Measurements from ENCODE around the gene TMEM135.
"Not testable (repeated sequence)": the region's sequence is repeated elsewhere in the genome, so short reads cannot be mapped to it uniquely, and the experiment has no call there.

The TMEM135 gene

DNA sequence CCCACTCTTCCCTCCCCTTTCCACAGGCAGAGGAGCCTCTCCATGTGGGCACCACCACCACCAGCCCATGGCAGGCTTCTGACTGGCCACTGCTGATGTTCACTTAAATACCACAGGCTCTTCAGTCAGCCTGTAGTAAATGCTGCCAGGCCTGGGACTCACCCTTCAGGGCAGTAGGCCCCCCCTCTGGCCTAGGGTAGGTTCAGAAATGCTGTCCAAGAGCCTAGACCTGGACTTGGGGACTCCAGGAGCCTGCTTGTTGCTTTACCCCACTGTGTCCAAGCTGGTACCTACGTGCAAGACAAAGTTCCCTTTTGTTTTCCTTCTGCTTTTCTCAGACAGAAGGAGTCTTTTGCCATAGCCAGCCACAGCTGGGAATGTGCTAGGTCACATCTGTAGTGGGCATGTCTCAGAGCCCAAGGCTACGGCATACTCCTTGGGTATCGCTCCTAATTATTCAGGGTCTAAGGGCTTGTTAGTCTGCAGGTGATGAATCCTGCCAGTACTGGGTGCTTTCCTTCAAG lies 38.6 kb downstream of the TMEM135 start:
- in situ Hi-C loops (cut with HindIII; ENCODE audit: low sequenced_read_pairs) = no loop called here

DNA sequence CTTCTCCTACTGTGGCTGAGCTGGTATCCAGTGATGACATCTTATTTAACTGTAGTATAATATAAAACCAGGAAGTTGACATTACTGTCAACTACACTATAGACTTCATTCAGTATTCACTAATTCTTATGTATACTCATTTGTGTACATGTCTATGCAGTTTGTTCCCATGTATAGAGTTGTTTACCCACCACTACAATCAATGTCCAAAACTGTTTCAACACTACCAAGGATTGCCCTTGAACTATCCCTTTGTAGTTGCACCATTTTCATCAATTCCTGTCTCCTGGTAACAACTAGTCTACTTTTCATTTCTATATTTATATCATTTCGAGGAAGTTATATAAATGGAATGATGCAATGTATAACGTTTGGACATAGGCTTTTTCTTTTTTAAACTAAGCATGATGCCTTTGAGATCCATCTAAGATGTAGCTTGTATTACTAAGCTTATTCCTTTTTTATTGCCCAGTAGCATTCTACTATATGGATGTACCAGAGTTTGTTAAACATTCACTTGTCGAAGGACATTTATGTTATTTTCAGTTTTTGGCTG lies 39.2 kb downstream of the TMEM135 start:
- in situ Hi-C loops (cut with HindIII; ENCODE audit: low sequenced_read_pairs) = no loop called here

DNA sequence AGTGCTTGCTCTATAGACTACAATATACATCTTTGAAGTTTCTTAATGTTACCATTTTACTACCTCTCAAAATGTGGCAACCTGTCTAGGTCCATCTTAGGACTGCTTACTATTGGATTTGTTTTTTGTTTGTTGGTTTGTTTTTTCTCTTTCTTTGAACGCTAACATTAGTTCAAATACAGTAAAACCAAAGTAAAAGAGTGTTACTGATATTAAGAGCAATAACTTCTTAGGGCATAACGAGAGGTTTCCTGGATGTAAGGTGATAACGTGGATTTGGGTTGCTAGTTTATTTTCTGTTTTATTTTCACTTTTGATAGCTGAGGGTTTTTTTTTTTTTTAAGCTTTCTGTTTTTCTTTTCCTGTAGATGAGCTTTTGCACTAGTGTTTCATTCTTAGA lies 43.6 kb downstream of the TMEM135 start:
- in situ Hi-C loops (cut with HindIII; ENCODE audit: low sequenced_read_pairs) = no loop called here

DNA sequence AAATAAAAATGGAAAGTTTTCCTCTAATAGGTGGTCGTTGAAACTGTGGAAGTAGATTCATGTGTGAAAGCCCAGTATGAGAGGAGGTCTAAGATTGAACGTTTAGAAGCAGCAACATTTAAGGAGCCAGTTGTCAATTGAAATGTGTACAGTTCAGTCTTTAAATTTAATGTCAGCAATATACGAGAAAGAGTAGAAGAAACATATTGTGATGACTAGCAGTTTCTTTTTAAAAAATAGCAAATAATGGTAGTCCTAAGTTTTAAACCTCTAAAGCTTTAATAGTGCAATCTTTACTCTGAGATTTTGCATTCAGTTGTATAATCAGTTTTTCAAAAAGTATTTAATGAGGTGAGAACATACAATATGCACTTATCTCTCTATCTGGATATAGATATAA lies 44.9 kb downstream of the TMEM135 start:
- in situ Hi-C loops (cut with HindIII; ENCODE audit: low sequenced_read_pairs) = no loop called here

DNA sequence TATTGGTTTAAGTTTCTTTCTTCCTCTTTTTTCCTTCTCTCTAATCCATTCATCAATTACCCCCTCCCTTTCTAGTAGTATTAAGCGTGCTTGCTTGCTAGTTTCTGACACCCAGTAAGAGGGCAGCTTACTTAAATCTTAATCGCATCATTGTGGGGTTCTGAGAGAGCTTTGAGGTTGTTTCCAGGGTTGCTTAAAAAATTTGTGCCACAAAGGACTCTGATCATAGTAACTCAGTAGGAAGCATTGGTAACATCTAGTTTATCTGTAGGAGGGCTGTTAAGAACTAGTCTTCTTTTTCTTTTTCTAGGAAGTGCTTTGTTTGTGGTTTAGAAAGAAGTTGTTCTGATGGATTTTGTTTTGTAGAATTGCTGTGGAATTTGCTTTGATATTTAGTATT lies 45.3 kb downstream of the TMEM135 start:
- in situ Hi-C loops (cut with HindIII; ENCODE audit: low sequenced_read_pairs) = no loop called here

DNA sequence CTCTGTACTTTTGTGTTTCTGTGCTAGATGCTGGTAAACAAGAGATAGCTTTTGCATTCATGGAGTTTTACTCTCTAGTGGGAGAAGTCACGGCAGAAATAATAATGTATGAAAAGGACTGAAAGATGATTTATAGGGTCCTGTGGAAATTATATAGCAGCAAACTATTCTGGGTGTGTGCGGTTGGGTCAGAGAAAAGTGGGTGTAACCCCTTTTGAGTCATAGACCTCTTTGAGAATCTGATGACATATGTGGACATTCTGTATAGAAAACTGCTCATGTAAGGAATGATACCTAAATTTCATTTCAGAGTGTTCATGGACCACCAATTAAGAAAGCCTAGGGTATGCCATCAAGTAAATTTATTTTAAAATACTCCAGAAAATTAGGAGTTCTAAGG lies 54.4 kb downstream of the TMEM135 start:
- in situ Hi-C loops (cut with HindIII; ENCODE audit: low sequenced_read_pairs) = no loop called here

DNA sequence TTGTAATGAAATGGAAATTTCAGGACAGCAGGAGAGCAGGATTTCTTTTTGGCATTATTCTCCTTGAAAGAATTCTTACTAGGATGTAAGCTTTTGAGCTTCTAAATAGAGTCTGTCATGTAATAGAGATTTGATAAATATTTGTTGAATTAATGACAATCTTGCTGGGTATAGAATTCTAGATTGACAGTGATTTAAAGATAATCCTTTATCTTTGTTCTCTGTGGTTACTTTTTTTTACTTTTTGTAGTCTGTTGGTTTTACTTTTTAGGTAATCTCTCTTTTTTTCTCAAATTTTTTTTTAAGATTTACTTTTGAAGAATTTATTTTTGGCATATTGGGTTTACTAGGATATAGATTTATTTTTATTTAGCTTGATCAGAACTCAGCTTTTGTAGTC lies 54.8 kb downstream of the TMEM135 start:
- in situ Hi-C loops (cut with HindIII; ENCODE audit: low sequenced_read_pairs) = no loop called here

DNA sequence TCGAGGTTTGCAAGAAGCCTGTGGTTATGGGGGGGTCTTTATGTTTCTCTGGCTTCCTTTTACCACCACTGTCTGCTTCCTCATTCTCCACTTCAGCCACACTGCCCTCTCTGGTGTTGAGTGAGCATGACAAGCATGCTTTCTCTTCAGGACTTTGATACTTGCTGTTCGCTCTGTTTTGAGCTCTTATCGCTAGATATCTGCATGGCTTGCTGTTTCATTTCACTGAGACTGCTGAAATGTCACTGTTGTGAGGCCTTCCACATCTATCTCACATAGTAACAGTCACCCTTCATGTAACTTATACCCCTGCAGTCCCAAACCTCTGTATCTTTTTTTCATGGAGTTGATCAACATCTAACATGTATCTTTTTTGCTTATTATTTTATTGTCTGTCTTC lies 59.8 kb downstream of the TMEM135 start:
- in situ Hi-C loops (cut with HindIII; ENCODE audit: low sequenced_read_pairs) = no loop called here

DNA sequence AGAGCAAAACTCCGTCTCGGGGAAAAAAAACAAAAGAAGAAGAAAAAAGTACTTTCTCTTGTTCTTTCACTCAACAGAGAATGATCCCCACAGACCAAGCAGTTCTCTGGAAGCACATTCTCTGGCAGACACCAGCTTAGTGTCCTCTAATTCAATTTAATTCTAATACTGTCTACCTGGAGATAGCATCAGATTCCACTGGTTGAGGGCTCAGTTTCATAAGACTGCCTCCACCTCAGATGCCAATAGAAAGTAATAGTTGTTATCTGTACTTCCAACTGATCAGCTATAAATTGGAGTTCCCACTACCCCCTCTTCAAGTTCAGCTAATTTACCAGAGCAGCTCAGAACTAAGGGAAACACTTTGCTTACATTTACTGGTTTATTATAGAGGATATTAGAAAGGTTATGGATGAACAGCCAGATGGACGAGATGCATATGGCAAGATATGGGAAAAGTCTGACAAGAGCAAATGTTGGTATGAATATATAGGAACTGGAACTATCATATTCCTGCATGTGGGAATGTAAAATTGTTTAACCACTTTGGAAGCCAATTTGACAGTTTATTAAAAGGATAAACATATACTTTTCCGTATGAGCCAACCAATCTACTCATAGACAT lies 64.3 kb downstream of the TMEM135 start:
- in situ Hi-C loops (cut with HindIII; ENCODE audit: low sequenced_read_pairs) = no loop called here

DNA sequence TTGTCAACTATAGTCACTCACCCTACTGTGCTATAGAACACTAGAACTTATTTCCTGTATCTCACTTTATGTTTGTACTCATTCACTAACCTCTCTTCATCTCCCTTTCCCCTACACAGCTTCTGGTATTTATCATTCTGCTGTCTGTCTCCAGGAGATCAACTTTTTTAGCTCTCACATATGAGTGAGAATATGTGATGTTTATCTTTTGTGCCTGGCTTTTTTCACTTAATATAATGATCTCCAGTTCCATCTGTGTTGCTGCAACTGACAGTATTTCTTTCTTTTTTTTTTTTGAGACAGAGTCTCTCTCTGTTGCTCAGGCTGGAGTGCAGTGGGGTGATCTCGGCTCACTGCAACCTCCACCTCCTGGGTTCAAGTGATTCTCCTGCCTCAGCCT lies 68.1 kb downstream of the TMEM135 start:
- in situ Hi-C loops (cut with HindIII; ENCODE audit: low sequenced_read_pairs) = not testable (repeated sequence)

DNA sequence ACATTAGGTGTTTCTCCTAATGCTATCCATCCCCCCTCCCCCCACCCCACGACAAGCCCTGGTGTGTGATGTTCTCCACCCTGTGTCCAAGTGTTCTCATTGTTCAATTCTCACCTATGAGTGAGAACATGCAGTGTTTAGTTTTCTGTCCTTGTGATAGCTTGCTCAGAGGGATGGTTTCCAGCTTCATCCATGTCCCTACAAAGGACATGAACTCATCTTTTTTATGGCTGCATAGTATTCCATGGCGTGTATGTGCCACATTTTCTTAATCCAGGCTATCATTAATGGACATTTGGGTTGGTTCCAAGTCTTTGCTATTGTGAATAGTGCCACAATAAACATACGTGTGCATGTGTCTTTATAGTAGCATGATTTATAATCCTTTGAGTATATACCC lies 69.6 kb downstream of the TMEM135 start:
- in situ Hi-C loops (cut with HindIII; ENCODE audit: low sequenced_read_pairs) = not testable (repeated sequence)

DNA sequence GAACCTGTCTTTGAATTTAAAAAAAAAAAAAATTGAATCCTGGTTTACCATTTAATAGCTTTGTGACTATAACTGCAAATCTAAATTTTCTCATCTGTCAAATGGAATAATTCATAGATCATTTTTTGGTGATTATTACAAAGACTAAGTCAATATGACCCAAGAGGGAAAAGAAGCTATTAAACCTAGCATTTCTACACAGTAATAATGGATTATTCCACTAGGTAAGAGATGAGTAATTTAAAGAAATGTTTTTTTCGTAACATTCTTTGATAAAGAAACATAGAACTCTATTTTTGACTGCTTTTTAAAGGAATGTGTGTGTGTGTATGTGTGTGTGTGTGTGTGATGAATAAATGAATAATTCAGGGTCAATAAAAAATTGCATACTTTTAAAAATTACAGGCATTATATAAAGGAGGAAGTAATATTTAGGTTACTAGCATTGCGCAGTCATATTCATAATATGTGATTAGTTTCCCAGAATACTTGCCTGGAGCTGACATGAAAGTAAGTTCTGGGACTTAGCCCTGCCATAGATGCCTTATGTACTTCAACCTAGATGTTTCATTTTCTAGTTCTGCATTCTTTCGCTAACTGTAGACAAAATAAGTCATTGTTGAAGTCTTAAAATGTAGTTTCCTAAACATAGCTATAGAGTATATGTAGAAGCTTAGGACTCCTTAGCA lies 72.9 kb downstream of the TMEM135 start:
- in situ Hi-C loops (cut with HindIII; ENCODE audit: low sequenced_read_pairs) = no loop called here

DNA sequence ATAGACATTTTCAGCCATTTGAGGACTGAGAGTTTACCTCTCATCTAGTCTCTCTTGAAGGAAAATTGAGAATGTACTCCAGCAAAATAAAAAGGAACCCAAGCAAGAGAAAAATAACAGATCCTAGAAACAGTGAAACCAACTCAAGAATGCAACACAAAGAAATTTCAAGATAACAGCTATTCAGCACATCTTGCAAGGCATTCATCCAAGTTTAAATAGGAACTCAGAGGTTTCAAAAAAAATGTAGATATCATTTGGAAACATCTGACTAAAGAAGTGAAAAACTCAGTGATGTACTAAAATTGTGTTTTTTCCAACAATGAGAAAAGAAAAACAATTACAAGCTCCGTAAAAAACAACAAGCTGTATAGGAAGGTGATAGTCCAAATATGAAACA lies 76.4 kb downstream of the TMEM135 start:
- in situ Hi-C loops (cut with HindIII; ENCODE audit: low sequenced_read_pairs) = no loop called here

DNA sequence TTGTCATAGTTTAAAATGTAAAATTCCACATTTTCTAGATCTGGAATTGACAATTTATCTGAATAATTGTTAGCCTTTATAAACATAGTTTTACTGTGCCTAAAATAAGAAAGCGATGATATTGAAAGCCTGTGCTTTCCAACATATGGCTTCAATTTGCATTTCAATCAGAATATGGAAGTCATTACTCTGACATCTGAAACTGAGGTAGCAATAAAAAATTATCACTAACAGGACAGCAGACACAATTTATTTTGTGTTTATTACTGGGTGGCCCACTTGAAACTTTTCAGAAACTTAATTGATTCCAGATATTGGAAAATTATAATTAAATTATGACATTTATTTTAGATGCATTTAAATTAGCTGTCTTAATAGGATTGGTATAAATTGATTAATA lies 78.5 kb downstream of the TMEM135 start:
- in situ Hi-C loops (cut with HindIII; ENCODE audit: low sequenced_read_pairs) = no loop called here

DNA sequence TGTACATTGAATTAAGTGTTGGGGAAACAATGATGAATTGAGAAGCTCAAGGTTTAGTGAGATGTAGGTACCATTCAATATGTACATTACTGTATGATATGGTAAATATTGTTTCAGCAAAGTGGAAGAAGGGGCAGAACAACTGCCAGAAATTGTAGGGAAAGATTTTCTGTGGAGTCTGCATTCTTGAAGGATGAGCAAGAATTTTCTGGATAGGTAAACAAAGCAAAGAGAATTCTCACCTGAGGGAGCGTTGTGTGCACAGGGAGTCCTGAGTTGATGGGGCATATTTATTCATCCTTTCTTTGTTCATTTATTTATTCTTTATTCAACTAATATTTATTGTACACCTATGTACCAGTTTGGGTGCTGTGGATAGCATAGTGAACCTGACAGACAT lies 83.2 kb downstream of the TMEM135 start:
- in situ Hi-C loops (cut with HindIII; ENCODE audit: low sequenced_read_pairs) = no loop called here

DNA sequence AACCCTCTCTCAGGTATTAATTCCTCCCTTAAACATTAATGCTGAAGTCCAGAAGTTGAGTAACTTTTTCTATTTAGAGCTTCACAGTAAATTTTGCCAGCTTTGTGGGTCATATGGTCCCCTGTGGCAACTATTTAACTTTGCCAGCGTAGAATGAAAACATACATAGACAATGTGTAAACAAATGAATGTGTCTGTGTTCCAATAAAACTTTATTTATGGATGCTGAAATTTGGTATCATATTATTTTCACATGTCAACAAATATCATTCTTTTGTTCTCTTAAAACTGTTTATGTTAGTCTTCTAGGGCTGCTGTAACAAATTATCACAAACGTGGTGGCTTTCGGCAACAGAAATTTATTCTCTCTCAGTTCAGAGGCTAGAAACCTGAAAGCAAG lies 85.1 kb downstream of the TMEM135 start:
- in situ Hi-C loops (cut with HindIII; ENCODE audit: low sequenced_read_pairs) = no loop called here

DNA sequence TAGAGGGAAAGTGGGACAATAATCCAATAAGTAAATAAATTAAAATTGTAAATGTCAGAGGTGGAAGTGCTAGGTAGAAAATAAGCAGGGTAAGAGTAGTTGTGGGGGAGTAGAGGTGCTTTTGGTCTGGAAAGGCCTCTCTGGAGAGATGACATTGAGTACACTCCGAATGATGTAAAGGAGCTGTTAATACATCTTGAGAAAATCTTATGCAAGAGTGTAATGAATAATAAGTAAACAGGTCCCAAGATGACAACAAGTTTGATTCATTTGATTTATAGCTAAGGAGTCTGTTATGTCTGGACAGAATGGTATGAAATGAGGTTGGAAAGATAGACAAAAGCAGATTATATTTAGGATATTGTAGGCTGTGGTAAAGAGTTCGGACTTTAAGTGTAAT lies 87.5 kb downstream of the TMEM135 start:
- in situ Hi-C loops (cut with HindIII; ENCODE audit: low sequenced_read_pairs) = no loop called here

DNA sequence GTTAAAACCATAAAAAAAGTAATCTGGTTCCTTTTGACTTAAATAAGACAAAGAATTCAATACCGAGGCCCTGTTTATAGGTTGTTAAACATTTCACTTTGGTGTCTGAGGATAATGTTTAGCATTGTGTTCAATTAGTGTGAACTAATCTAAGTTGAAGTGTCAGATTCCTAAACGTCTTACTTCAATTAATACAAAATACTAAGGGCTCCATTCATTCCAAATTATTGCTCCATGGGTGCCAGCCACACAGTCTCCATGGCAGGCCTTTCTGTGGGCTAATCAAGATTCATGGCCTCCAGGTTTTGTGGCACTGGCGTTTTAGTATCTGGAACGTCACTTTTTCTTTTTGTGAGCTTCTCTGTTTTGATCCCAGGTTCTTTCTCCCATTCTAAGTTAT lies 89.4 kb downstream of the TMEM135 start:
- in situ Hi-C loops (cut with HindIII; ENCODE audit: low sequenced_read_pairs) = no loop called here

DNA sequence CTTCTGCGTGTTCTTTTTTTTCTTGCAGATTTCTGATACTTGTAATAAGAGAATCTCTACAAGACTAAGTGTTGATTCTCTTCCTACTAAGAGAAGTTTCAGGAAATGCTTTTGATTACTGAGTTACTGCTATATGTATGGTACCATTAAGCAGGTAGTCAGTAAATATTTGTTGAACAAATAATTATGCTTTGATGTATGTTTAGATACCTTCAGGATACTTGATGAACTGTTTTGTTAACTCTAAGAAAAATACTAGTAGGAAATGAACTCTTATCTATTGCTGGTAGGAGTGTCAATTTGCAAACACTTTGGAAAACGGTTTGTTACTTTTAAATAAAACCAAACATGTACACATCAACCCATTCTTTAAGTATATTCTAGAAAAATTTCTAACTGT lies 90.6 kb downstream of the TMEM135 start:
- in situ Hi-C loops (cut with HindIII; ENCODE audit: low sequenced_read_pairs) = no loop called here

DNA sequence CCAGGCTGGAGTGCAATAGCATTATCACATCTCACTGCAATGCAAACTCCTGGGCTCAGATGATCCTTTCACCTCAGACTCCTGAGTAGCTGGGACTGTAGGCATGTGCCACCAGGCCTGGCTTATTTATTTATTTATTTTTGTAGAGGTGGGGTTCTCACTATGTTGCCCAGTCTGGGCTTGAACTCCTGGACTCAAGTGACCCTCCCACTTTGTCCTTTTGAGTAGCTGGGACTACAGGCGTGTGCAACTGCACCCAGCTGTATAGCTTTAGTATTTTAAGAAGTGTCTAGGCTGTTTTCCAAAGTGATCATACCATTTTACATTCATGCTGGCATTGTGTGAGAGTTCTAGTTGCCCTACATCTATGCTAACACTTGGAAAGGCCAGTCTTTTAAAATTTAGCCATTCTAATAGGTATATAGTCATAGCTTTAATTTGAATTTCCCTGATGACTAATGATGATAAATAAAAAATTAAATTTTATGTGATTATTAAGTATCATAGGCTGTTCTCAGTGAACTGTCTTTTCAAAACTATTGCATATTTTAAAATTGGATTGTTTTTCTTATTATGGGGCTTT lies 96.9 kb downstream of the TMEM135 start:
- in situ Hi-C loops (cut with HindIII; ENCODE audit: low sequenced_read_pairs) = no loop called here

DNA sequence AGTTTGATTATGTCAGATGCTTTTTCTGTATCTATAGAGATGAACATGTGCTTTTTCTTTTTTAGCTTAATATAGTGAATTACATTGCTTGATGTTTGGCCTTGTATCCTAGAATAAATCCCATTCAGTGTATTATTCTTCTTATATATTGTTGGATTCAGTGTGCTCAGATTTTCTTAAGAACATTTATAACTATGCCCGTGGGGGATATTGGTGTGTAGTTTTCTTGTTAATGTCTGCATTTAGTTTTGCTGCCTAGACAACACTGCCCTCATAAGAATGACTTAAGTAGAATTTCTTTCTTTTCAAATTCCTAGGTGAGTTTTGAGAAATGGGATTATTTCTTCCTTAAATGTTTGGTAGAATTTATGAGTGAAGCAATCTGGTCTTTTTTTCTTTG lies 98.5 kb downstream of the TMEM135 start:
- in situ Hi-C loops (cut with HindIII; ENCODE audit: low sequenced_read_pairs) = no loop called here

DNA sequence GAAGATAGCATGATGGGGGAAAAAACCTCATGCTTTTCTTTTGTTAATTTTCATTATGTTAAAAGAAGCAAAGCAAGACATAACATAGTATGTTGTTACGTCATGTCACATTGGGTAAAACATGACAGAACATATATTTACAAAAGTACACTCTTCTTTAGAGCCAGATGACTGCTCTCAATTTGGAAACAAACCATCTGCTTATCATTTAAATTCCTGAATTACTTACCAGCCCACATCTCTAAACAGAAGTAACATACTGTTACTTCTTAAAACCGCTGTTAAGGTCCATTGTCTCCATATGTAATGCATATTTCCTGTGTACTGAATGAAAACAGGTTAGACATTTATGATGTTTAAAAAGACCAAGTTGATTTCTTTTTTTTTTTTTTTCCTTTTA lies 100.0 kb downstream of the TMEM135 start:
- in situ Hi-C loops (cut with HindIII; ENCODE audit: low sequenced_read_pairs) = no loop called here
